Measurements from ENCODE around the gene AMACR.
"Not testable (repeated sequence)": the region's sequence is repeated elsewhere in the genome, so short reads cannot be mapped to it uniquely, and the experiment has no call there.

The AMACR gene

DNA sequence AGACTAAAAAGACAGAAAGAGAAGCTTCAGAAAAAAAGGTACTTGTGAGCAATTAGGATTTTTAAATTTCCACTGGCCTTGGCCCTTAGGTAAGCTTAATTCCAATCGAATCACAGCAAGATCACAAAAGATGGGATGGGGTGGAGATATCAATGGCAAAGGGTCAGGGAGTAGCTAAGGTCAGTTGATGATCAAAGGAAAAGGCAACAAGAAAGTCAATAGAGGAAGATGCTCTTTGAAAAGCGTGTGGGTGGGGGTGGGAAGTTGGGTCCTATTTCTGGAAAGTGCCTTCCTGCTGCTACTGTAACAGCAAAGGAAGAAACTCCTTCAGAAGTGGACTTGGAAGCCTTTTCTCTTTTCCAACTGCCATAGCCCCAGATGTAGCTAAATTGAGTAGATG is 27.9 kb upstream of the AMACR start:
- no peak for DNase-seq (ENCODE audit: low spot score)

DNA sequence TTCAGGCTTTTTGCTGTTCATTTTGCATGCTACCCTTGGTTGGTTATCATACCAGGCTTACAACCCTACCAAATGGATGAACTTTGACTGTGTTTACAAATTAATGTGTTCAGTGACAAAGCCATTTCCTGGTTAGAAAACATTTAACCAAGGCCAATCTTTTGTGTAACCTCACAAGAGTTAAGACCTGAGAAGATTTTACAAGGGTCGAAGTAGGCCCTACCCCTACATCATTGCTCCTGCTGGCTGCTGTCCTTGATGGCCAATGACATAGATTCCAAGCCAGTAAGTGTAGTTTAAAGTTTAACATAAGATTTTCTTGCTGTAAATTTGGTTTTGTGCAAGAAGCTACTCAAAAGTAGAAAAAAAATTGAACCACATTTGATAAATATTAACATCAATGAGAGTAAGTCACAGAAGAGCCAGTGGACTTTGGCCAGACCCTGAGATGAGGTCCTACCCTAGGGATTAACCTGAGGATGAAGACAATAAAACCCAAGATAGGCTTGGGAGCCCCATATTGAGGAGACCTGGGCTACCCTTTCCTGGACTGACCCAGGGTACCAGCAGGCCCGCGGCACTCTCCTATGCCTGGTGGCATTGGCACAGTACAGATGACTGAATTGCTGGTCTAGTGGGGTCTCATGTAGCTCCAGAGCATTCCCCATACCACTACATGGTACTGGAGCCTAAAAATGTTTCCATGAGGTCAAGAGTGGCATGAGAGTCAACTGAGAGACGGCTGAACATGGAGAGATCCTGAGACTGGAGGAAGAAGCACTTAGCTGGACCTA is 26.9 kb upstream of the AMACR start:
- DNase-seq (ENCODE audit: low spot score), result no peak

DNA sequence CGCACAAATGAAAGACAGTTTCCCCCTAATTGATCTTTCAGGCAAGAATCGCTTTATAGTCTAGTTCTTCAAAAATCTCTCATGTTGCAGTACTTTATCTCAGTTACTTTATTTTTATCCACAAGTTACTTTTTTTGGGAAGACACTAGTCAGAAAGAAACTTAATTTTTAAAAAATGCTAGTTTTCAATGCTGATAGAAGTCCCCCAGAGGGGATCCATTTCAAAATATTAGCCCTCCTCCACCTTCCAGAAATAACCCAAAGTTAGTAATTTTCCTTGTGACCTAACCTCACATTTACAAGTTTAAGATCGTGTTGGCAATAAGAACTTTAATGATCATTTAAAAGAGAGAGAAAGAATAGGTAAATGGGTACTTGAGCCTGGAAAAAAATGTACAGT is 24.1 kb upstream of the AMACR start:
- DNase-seq (ENCODE audit: low spot score), result no peak

DNA sequence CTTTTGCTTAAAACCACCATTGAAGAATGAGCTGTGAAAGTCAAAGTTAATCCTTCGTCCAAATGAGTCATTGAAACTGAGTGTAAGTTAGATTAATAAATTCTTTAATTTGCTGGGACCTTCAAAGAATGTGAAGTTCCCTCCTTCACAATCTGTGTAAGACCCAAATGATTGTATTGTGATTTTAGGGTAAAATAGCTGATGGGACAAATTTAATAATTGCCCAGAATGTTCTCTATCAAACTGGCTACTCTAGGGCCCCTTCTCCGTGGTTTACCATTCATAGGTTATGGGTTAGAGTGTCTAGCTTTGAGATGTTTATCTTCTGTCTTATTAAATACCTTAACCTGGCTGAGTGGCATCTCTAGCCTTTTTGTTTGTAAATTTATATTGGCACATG is 23.3 kb upstream of the AMACR start:
- no peak for DNase-seq (ENCODE audit: low spot score)

DNA sequence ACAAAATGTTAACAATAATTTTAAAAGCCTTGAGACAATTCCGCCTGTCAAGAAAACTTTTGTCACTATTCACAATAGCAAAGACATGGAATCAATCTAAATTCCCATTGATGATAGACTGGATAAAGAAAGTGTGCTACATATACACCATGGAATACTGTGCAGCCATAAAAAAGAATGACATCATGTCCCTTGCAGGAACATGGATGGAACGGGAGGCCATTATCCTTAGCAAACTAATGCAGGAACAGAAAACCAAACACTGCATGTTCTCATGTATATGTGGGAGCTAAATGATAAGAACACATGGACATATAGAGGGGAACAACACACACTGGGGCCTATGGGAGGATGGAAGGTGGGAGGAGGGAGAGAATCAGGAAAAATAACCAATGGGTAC is 22.7 kb upstream of the AMACR start:
- not testable (repeated sequence) for DNase-seq (ENCODE audit: low spot score)

DNA sequence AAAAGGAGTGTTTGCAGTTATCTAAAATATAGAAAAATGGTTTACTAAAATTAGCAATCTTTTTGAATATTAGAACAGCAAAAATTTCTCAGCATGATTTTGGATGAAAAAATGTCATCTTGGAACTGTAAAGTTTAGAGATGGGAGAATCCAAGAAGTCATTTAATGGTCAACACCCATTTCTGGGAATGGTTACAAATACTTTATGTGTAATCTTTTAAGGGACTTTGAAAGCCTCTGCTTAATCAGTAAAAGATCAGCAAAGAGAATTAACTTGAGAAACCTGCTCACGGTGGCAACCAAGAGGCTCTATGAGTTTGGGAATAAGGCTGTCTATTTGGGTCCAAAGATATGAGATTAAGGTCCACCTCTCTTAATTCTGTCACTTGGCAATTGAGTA is 22.2 kb upstream of the AMACR start:
- no peak for DNase-seq (ENCODE audit: low spot score)

DNA sequence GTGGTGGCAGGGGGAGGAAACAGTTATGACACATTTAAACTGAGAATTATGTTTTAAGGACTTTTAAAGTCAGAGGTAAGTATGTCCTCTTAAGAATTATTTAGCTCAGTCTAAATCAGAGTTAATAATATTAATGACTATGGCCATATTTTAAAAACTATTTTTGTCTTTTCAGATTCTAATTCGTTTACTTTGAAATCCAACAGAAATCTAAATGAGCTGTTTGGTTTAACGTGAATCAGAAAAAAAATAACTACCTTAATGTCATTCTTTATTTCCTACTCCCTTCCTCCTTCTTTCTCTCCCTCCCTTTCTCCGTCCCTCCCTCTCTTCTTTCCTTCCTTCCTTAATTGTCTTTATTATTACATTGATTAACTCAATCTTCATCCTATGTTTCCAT is 20.5 kb upstream of the AMACR start:
- no peak for DNase-seq (ENCODE audit: low spot score)

DNA sequence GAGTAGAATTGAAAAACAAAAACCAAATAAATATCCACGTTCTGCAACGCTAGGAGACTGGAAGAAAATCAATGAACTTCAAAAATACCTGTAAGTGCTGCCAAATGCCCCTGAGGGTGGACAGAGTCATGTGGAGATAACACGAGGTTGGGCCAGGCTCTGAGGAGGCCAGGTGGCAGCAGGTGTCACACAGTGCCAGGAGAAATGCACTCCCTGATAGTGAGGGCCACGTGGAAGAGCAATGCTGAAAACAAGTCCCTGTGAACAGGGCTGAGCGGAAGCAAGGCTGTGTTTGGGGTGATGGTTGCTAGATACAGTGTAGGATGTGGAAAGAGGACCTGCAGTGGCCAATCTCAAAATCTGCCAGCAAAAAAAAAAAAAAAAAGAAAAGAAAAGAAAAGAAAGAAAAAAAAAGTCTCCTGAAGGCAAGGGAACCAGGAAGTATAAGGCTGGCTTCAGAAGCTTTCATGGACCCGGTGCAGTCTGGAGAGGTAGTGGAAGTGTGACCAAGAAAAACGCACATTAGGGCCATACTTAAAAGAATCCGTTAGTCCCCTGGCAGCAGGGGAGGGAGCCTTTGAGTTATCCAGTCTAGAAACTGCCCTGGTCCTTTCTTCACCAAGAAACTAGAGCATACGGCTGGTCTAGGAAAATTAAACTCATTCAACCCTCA is 18.4 kb upstream of the AMACR start:
- no peak for DNase-seq (ENCODE audit: low spot score)

DNA sequence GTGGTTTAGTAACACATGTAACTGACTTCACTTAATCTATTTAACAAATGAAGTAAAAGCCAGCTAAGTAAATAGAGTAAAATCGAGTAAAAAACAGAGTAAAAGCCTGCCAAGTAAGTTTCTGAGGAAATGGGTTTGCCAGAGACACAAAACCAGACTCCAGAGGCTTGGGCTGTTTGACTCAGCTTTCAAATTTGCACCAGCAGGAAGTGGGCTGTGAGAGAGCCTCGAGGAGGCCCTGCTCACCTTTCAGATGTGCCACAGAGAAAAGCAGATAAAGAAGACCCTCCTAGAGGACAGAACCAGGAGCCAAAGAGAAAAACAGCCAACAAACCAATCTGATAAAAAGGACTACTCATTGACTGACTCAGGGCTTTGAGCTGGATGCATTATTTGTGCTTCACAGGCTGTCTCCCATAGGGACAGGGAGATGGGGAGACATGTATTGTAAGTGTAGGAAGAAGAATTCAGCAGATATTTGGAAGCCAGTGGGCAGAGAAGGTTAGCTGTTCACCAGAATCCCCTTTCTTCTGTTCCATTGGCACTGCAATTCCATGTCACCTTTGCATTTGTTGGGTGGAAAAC is 14.4 kb upstream of the AMACR start:
- DNase-seq (ENCODE audit: low spot score), result no peak

DNA sequence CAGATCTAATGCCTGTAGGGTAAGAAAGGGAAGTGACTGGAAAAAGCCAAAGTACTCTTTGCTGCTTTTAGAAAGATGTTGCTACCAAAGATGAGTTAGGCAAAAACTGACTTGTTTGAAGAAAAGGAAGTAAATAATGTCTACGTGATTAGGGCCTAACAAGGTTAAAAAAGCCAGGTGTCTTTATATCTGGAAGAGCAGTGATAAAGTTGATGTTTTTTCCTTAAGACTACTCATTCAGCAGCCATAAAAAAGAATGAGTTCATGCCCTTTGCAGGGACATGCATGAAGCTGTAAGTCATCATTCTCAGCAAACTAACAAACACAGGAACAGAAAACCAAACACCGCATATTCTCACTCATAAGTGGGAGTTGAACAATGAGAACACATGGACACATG is 13.5 kb upstream of the AMACR start:
- DNase-seq (ENCODE audit: low spot score), result no peak

DNA sequence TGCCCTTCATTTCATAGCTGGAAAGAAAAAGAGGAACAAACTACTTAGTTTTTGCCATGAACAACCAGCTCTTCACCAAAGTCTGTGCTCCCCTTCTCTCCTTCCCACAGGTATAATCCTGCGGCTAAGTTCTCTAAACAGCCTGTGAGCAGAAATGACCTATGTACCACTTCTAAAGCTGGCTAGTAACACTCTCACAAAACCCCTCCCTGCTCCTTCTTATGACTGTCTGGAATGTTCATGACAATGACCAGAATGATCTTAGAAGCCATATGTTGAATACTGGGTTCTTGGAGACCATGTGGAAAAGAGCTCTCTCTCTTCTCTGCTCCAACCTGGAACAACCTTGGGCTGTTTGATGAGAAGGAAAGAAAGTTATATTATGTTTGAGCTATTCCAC is 12.9 kb upstream of the AMACR start:
- no peak for DNase-seq (ENCODE audit: low spot score)

DNA sequence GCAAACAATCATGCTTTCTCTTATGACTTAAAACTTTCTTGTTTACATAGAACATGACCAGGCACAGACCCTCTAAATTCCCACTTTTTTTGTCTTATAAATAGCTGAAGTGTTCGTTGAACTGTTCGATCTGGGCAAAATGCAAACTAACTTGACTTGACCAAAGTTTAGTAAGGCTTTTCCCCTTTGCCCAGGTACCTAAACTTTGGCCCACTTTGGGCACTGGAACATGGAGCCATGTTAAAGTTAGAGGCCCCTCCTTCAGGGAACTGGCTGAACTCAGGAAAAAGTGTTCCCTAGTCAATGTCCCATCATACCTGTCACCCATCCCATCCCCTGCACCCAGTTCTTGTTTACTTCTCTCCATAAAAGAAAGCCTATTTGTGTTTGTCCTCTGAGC is 9.4 kb upstream of the AMACR start:
- DNase-seq (ENCODE audit: low spot score), result no peak

DNA sequence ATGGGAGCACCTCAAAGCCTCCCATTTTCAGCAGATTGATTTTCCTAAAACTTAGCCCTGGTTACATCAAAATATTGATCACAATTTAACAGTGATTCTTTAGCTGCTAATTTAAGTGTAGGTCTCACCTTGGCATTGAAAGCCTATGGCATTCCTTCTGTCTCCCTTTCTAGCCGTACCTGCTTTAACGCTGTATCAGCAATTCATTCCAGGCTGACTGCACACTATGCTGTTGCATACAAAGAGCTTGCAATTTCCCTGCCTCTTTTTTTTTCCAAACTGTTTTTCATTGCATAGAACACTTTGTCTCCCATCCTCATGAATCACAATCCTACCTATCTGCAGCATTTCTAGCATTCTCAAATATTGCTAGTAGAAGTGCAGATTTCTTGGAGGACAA is 8.9 kb upstream of the AMACR start:
- DNase-seq (ENCODE audit: low spot score), result no peak

DNA sequence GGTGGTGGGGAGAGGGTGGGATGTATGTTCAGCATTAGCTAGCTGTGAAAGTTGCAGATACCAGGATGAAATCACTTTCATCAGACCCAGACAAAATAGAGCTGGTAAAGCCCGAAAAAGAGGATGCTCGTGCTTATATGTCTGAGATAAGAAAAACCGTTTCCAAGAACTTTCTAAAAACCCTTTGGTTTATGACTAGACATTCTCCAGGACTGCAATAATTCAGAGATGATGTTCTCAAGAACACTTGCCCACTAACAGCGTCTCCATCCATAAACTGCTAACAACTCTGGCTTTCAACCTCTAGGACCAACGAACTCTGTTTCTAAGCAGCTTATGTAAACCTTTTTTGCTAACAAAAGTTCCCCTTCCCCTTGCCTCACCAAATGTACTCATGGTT is 8.4 kb upstream of the AMACR start:
- DNase-seq (ENCODE audit: low spot score), result no peak

DNA sequence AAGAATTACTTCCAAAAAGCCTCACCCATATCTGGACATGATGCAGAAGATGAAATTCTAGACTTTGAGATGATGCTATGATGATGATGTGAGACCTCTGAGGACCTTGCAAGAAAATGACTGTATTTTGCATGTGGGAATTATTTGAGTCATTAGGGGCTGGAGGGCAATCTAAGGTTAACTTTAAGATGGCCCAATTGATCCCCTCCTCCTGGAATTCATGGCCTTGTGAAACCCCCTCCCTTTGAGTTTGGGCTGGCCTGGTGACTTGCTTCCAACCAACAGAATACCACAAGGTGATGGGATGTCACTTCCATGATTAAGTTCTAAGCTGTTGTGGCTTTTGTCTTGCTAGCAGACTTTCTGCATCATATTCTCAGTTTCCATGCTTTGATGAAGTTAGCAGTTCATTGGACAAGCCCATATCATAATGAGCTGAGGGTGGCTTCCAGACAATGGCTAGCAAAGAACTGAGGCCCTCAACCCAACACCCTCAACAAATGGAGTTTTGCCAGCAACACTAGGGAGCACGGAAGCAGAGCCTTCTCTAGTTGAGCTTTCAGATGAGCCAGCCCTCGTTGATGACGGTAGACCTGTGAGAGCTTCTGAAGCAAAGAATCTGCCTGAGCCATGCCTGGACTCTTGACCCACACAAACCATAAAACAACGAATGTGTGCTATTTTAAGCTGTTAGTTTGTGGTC is 7.4 kb upstream of the AMACR start:
- no peak for DNase-seq (ENCODE audit: low spot score)

DNA sequence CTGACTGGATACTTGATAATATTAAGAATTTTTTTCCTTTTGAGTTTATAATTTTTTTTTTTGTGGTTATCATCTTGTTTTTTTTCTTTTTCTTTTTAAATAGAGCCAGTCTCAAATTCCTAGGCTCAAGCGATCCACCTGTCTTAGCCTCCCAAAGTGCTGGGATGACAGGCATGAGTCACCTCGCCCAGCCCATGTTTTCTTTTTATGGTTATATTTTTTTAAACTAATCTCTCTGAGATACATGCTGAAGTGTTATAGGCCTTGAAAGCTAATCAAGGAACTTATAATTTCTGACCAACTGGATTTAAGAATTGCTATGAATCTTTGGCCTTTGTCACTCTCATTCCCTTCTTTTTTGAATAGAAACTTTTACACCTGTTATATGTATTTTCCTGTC is 6.8 kb upstream of the AMACR start:
- no peak for DNase-seq (ENCODE audit: low spot score)

DNA sequence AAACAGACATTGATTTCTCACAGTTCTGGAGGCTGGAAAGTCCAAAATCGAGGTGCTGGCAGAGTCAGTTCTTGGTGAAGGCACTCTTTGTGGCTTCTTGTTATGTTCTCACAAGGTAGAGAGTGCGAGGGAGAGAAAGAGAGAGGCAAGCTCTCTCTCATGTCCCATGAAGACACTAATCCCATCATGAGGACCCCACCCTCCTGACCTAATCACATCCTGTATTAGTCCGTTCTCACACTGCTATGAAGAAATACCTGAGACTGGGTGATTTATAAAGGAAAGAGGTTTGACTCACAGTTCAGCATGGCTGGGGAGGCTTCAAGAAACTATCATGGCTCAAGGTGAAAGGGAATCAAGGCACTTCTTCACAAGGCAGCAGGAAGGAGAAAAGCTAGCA is 5.7 kb upstream of the AMACR start:
- no peak for DNase-seq (ENCODE audit: low spot score)

DNA sequence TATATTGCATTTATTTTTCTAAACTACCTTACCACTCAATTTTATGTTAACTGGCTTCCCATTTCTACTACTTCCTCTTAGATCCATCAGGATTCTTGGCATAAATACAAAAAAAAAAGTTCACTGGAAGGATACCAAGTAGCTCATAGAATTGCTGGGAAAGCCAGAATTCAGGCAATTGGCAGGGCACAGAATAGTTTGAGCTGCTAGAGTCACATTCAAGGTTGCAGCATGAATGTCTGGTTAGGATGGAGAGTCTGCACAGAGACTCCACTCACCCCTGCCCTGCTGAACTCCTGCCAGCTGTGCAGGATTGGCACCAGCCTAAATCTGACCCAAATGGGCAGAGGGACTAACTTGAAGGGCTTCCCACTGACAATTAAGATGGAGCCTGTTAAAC is 4.9 kb upstream of the AMACR start:
- no peak for DNase-seq (ENCODE audit: low spot score)

DNA sequence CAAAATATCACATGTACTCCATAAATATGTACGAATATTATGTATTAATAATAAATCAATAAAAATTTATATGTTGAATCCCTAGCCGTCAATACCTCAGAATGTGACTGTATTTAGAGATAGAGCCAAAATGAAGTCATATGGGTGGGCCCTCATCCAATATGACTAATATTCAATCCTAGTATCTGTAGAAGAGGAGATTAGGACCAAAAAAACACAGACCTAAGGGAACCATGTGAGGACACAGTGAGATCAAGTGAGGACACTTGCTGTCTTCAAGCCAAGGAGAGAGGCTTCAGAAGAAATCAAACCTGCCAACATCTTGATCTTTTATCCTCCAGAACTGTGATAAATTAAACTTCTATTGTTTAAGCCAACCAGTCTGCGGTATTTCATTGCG is 3.7 kb upstream of the AMACR start:
- no peak for DNase-seq (ENCODE audit: low spot score)

DNA sequence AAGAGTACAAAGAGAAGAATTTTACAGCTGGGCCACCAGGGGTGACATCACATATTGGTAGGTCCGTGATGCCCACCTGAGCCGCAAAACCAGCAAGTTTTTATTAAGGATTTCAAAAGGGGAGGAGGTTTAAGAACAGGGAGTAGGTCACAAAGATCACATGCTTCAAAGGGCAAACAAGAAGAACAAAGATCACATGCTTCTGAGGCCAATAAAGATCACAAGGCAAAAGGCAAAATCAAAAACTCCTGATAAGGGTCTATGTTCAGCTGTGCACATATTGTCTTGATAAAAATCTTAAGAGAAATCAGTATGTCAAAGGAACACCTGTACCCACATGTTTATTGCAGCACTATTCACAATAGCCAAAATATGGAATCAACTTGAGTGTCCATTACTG is 2.3 kb upstream of the AMACR start:
- DNase-seq (ENCODE audit: low spot score), result not testable (repeated sequence)

DNA sequence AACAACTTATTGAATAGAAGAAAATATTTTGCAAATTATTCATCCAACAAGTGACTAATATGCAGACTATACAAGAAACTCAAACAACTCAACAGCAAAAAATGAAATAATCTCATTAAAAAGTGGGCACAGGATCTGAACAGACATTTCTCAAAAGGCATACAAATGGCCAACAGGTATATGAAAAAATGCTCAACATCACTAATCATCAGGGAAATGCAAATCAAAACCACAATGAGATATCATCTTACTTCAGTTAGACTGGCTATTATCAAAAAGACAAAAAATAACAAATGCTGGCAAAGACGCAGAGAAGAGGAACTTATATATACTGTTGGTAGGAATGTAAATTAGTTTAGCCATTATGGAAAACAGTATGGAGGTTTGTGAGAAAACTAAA is 1.8 kb upstream of the AMACR start:
- no peak for DNase-seq (ENCODE audit: low spot score)

DNA sequence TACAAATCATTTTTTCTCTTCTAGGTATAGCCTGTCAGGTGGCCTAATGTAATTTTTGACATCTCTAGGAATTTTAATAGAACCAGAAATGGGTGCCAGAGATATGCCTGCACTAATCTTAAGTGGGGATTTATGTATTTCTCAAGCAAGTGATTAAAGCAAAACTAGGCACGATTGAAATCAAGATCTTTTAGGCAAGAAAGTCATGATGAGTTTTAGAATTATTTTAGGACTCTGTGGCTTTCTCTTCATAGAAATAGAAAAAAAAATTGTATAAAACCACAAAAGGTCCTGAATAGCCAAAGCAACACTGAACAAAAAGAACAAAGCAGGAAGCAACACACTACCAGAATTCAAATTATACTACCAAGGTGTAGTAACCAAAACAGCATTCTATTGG is 952 bp upstream of the AMACR start:
- DNase-seq (ENCODE audit: low spot score), result no peak

DNA sequence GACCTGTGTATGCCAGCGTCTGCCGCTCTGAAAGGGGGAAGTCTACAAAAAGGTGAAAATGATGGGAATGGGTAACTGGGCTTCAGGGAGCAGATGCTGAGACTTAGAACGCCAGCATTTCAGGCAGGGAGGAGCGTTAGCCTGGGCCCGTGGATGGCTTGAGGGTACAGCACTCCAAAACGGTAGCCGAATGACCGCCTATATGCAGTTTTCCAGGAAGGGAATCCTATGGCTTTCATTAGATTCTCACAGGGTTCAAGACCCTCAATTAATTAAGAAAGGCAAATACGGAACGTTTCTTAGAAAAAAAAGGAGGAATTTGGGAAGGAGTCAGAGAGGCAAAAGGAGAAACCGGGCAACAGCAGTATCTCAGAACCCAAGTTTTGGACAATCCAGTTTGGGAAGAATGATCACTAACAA is 639 bp downstream of the AMACR start:
- DNase-seq (ENCODE audit: low spot score), result no peak
